ENCODE data around the gene BCL7A.

BCL7A gene

GRCh38 chr12:122057007-122057735 lies 35.5 kb downstream of the BCL7A start:
- no peak for DNase-seq

- no peak for DNase-seq
Measured at GRCh38 chr12:122057769-122058168, 36.1 kb downstream of the BCL7A start.

GRCh38 chr12:122058549-122059149 lies 37.0 kb downstream of the BCL7A start:
- DNase-seq: no peak

GRCh38 chr12:122059203-122059960 lies 37.7 kb downstream of the BCL7A start:
- DNase-seq: no peak

GRCh38 chr12:122060081-122060501 lies 38.4 kb downstream of the BCL7A start:
- no peak for DNase-seq

GRCh38 chr12:122061253-122061652 lies 39.6 kb downstream of the BCL7A start:
- no peak for DNase-seq

GRCh38 chr12:122062832-122063693 lies 41.4 kb downstream of the BCL7A start:
- peak in 2 of 3 experiments; percentile 46 to 67 for DNase-seq

- no peak for DNase-seq
Measured at GRCh38 chr12:122063694-122064024, 42.0 kb downstream of the BCL7A start.

- DNase-seq: peak; percentile 47 to 76 (median 68)
Measured at GRCh38 chr12:122064025-122064777, 42.5 kb downstream of the BCL7A start.

- peak; percentile 49 to 95 (median 76) for DNase-seq
Measured at GRCh38 chr12:122064780-122065588, 43.3 kb downstream of the BCL7A start.

- no peak for DNase-seq
Measured at GRCh38 chr12:122067548-122067947, 45.9 kb downstream of the BCL7A start.

- peak in 1 of 3 experiments; percentile 44 for DNase-seq
Measured at GRCh38 chr12:122067966-122068365, 46.3 kb downstream of the BCL7A start.

- peak in 2 of 3 experiments; percentile 77 to 92 for DNase-seq
Measured at GRCh38 chr12:122072031-122072970, 50.6 kb downstream of the BCL7A start.

- no peak for DNase-seq
Measured at GRCh38 chr12:122073815-122074214, 52.1 kb downstream of the BCL7A start.

GRCh38 chr12:122076743-122077495 lies 55.2 kb downstream of the BCL7A start:
- DNase-seq: no peak

- peak; percentile 94 to 97 (median 97) for DNase-seq
Measured at GRCh38 chr12:122078141-122079032, 56.7 kb downstream of the BCL7A start, which contains the start of gene MLXIP. TSS of gene MLXIP (plus strand) at chr12:122078756. CDS start at chr12:122078854, 98 bp downstream.

GRCh38 chr12:122079033-122079531 lies 57.4 kb downstream of the BCL7A start:
- peak; percentile 39 to 72 (median 72) for DNase-seq

Data from NCI-H1417 (cell line).